Activated CD4-positive, alpha-beta T cell treated with anti-CD3 and anti-CD28 coated beads for 1 hour (primary cell): Measurements from ENCODE around the gene ZMYND8.
"Not testable (repeated sequence)": the region's sequence is repeated elsewhere in the genome, so short reads cannot be mapped to it uniquely, and the experiment has no call there.

Experiments used
- DNase-seq: peaks from one replicate; pipeline ENCODE4 v3.0.0-alpha.2; 2020

The ZMYND8 gene

DNA sequence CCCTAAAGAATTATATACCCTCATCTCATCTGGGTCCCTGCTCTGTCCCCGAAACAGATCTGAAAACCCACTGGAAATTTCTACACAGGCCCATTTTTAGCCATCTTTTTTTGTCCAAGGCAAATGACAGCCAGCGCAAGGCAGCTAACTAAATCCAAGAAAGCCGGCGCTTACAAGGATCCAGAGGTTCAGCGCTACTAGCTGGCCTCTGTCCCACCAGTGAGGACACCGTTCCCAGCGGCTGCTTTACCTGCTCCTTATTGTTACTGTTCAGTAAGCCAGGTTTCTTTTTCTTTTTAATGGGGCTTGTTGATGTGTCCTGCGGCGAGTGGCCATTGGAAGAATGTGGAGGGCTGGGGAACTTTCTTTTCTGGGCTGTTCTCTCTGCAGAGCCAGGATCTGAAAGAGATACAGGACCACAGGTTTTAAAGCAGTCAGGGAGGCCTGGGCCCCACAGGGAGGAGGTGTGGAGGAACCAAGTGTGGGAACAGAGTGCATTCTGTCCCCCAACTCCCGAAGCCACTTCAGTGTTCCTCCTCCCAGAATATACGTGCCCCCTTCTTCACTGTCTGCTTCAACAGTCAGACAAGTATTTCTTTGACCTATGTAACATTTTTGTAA is 46.6 kb downstream of the ZMYND8 start:
- no peak for DNase-seq

DNA sequence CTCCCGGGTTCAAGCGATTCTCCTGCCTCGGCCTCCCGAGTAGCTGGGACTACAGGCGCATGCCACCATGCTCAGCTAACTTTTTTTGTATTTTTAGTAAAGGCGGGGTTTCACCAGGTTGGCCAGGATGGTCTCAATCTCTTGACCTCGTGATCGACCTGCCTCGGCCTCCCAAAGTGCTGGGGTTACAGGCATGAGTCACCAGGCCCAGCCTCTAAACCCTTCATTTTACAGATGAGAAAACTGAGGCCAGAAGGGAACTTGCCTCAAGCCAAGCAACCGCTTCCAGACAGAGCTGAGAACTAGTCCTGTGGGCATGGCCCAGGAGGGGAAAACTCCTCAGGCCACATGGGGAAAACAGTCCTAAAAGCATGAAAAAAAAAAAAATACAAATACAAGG is 47.1 kb downstream of the ZMYND8 start:
- no peak for DNase-seq

DNA sequence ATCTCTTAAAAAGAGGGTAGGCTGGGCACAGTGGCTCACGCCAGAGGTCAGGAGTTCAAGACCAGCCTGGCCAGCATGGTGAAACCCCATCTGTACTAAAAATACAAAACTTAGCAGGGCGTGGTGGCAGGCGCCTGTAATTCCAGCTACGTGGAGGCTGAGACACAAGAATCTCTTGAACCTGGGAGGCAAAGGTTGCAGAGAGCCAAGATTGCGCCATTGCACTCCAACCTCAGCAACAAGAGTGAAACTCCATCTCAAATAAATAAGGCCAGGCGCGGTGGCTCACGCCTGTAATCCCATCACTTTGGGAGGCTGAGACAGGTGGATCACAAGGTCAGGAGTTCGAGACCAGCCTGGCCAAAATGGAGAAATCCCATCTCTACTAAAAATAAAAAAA is 48.9 kb downstream of the ZMYND8 start:
- DNase-seq: not testable (repeated sequence)

DNA sequence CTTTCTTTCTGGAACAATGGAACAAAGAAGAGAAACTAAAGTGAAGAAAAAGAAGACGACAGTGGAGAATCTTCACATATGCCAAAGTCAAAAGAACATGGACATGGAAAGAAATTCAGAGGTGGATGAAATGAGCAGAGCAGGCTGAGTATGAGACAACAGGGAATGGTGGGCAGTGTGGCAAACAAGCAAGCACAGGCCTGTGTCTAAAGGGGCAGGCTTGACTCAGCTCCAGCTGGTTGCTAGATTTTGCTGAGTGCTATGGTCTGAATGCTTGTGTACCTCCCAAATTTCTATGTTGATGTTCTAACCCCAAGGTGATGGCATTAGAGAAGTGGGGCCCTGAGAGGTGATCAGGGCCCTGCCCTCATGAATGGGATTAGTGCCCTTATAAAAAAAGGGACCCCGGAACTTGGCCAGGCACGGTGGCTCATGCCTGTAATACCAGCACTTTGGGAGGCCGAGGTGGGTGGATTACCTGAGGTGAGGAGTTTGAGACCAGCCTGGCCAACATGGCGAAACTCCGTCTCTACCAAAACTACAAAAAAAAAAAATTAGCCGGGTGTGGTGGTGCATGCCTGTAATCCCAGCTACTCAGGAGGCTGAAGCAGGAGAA is 49.6 kb downstream of the ZMYND8 start:
- no peak for DNase-seq

DNA sequence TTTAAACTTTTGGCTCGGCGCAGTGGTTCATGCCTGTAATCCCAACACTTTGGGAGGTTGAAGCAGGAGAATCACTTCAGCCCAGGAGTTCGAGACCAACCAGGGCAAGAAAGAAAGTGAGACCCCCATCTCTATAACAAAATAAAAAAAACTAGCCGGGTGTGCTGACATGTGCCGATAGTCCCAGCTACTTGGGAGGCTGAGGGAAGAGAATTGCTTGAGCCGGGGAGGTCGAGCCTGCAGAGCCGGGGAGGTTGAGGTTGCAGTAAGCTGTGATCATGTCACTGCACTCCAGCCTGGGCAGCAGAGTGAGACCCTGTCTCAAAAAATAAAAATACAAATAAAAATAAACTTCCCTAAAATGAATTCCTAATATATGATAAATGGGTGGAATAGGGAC is 50.4 kb downstream of the ZMYND8 start:
- DNase-seq: no peak

DNA sequence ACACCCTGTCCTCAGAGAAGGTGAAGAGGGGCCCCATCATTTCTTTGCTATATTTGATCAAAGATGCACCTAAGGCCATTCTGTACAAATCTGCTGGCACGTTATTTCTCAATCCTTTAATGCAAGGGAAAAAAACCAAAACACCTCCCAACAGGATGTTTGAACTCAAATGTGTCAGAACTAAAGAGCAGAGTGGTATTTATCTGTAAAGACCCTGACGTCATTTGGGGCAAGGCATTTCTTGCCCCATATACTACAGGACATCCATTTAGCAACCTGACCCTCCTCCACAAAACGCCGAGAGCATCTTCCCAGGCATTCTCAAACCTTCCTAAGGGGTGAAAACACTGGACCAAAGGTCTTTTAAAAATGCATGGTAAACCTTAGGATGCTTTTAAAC is 50.8 kb downstream of the ZMYND8 start:
- DNase-seq: no peak

DNA sequence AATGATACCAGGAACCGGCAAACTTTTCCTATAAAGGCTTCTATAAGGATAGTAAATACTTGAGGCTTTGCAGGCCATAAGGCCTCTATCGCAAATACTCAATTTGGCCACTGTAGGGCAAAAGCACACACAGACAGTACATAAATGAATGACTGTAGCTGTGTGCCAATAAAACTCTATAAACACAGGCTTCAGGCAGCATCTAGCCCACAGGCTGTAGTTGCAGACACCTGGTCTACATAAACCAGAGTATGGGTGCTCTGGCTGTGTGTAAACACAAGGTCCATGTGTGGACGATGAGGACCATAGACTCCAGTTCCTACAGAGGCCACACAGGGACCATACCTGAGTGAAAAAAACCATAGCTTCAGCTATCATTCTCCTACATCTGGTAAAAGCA is 52.2 kb downstream of the ZMYND8 start:
- DNase-seq: no peak

DNA sequence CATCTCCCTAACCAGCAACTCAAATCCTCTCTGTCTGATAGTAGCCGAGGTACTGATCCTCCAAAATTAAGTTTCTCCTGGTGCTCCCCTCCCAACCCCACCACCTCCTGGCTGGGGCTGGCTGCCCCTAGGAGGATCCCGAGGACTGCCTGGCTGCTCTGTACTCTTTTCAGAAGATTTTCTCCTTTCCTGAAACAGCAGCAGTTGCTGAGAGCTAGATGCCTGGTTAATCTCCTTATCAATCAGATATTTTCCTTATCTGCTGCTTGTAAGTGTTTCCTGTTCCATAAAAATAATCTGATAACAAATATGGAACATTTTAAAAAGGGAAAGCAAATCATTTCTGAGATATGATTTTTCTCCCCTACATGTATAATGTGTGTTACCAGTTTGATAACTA is 52.8 kb downstream of the ZMYND8 start:
- DNase-seq: no peak

DNA sequence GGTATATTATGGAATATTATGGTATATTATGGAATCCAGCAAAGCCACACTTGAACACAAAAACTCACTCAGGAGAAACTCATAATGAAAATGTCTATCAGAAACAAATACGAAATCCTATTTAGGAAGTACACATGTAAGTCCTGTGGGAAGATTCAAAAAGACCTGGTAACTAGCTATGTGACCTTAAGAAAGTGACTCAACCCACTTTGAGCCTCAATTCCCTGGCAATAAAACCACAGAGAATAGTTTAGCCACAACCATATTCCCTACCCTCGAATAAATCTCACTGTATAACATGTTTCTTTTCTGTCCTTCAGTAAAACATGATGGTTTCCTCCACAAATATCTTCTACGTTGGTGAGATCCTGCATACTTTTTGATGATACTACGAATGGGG is 56.4 kb downstream of the ZMYND8 start:
- no peak for DNase-seq

DNA sequence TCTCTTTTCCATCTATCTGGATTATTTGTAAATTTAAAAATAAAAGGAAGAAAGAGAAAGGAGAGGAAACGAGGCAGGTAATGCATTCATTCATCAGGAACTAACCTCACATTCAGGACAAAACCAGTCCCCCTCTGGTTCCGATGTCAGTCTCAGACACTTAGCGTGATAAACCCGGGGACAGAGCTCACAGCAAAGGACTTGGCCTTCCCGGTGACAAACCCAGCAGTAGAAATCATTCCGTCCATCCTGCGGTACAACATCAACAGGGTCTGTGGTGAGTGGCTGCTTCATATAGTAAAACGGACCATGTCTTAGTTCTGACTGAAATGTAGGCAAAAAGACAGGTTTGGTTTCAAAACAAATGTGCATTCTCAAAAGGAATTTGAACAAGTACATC is 57.9 kb downstream of the ZMYND8 start:
- DNase-seq: no peak

DNA sequence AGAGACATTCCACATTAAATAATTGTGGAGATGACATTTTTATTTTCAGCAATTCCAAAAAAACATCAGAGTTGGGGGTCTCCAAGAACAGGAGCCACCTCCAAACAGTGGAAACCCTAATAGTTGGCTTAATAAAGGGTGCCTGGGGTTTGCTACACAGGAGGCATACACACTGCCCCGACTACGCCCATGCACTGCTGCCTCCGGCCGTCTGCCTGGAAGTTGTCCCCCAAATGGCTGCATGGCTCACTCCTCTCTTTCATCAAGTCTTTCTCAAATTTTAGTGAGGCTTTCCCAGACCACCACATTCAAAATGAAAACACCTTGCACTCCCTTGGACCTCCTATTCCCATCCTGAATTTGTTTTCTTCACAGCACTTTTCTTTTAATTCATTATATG is 58.8 kb downstream of the ZMYND8 start:
- DNase-seq: no peak

DNA sequence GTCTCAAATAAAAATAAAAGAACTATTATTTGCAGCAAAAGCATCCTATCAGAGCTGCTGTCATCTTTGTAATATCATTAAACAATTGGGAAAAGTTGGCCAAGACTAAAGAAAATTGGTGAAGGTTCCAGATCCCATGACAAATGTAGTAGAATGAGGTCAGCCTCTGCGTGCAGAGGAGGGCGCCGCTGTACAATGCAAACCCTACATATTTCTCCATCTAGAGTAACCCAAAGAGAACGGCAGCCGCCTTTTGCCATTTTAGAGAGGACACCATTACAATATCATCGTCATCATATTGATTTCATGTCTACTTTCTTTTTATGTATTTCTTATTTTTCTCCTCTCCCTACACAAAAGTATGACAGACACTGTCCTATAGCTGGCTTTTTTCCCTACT is 59.5 kb downstream of the ZMYND8 start:
- no peak for DNase-seq

DNA sequence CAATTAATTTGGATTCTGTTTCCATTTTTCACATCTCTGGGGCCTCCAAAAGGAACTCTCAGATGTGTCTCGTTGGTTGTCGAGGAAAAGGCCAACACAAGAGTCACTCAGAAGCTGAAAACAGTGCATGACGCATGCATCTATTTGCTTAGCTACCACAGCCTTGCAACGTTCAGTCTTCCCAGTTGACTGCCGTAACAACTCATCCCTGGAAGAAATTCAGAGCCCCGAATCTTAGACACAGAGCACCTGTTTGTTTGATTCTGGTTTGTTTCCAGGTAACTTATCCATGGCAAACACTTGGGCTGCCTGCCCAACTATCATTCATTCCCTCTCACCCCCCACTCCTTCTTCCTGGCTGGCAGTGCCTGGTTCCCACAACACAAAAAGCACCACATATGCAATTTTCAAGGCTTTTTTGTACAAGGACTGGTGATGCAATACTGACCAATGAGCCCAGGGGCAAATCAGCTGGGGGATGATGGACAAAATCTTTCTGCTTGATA is 60.5 kb downstream of the ZMYND8 start:
- no peak for DNase-seq

DNA sequence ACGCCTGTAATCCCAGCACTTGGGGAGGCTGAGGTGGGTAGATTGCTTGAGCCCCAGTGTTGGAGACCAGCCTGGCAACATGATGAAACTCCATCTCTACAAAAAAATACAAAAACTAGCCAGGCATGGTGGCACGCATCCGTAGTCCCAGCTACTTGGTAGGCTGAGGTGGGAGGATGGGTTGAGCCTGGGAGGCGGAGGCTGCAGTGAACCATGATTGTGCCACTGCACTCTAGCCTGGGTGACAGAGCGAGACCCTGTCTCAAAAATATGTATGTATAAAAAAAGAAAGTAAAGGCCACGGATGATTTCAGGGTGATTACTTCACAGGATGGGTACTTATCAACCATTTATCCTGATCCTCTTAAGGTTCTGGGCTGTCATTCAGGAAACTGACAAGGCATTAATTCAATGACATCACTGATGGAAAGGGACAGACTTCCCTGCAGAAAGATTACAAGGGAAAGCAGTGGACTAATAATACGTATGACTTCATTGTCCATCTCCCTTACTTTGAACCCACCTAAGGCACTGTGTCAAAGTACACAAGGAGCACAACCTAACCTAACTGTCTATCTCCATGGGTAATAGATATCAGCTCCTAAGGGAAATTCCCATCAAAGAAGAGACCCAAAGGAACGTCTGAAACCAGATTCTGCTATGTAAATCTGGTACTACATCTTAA is 61.2 kb downstream of the ZMYND8 start:
- no peak for DNase-seq

DNA sequence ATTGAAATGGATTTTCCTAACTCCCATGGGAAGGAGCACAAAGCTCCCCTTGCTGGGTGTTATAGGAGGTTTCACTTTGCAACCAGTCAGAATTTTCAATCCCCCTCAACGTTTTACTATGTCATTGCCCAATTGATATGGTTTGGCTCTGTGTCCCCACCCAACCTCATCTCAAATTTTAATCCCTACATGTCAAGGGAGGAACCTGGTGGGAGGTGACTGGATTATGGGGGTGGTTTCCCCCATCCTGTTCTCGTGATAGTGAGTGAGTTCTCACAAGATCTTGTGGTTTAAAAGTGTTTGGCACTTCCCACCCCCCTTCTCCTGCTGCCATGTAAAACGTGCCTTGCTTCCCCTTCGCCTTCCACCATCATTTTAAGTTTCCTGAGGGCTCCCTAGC is 62.9 kb downstream of the ZMYND8 start:
- DNase-seq: no peak

DNA sequence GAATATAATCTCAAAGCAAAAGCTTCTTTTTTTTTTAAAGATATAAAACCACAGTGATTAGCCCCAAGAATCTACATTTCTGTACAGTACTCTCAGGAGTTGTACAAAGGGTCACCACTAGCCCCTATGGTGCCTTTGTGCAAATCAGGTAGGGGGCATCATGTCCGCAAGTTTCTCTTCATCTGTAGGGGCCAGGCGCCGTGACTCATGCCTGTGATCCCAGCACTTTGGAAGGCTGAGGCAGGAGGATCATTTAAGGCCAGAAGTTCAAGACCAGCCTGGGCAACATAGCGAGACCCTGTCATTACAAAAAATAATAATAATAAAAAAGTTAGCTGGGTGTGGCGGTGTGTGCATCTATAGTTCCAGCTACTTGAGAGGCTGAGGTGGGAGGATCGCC is 63.9 kb downstream of the ZMYND8 start:
- DNase-seq: no peak

DNA sequence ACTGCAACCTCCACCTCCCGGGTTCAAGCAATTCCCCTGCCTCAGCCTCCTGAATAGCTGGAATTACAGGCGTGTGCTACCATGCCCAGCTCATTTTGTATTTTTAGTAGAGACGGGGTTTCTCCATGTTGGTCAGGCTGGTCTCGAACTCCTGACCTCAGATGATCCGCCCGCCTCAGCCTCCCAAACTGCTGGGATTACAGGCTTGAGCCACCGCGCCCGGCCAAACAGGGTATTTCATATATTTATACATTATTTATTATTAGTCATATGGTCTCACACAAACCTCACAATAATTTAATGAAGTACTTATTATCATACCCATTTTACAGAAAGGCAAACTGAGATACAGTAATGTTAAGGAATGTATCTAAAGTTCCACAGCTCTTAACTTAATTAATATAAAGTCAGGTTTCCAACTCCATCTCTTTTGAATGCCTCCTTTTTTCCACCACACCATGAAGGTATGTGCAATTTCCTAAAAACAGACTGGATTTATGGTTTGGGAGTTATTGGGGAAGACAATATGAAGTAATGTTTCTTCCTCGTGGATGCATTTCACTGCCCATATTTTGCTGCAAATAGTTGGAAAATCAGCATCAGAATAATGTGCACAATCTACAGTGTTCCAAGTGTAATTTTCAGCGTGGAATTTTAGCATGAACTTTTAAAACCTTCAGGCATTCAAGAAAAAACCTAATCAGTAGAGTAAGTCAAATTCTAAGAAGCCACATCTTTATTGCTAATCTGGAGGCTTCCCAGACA is 65.7 kb downstream of the ZMYND8 start:
- DNase-seq: no peak

DNA sequence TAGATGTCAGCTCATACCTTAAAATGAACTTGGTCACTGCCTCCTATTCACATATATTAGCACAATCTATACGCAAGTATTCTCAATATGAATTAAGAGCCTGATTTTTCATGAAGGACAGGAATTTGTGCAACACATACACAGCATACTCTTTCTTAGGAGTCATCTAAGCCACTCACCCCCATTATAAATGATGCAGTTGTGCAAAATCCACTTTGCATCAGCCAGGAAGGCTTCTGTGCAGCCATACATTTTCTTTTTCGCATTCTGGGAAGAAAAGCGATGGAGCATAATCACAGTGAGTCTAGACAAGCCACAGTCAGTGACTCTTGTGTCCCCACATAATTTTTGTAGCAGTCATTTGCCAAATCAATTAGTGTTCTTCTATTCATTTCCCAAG is 66.5 kb downstream of the ZMYND8 start:
- DNase-seq: no peak

DNA sequence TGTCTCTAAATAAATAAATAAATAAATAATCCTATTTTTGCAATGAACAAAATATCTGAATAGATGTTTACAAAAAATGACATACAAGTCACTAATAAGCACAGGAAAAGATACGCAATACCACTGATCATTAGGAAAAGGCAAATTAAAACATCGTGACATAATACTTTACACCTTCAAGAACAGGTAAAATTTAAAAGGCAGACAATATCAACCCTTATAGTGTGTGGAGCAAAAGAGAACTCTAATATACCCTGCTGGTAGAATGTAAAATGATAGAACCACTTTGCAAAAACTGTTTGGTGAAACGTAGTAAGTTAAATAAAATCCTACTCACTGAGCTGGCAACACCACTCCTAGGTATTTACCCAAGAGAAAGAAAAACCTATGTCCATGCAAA is 67.4 kb downstream of the ZMYND8 start:
- DNase-seq: no peak

DNA sequence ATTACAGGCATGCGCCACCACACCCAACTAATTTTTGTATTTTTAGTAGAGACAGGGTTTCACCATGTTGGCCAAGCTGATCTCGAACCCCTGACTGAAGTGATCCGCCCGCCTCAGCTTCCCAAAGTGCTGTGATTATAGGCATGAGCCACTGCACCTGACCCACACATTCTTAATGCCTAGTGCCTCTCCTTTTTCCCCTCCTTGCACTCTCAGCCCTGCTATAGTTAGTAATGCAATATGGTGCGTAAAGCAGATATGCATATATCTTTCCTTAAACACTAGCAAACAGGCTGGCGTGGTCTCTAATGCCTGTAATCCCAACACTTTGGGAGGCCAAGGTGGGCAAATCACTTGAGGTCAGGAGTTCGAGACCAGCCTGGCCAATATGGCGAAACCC is 68.0 kb downstream of the ZMYND8 start:
- not testable (repeated sequence) for DNase-seq

DNA sequence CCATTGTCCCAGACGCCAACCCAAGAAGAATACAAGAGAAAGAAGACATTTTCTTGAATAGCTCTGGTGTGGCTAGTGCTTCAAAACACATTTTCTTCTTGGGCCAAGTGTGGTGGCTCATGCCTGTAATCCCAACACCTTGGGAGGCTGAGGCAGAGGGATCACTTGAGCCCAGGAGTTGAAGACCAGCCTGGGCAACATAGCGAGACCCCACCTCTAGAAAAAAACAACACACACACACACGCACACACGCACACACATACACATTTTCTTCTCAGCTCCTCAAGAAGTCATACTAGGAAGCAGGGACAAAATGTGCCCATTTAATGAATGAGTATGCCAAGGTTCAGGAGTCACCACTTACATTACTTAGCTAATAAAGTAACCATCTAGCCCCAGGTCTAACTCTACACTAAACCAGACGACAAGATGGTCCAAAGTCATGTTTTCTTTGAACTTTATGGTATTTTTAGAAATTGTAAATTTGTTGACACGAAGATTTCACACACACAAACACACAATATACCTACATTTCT is 68.8 kb downstream of the ZMYND8 start:
- DNase-seq: no peak

DNA sequence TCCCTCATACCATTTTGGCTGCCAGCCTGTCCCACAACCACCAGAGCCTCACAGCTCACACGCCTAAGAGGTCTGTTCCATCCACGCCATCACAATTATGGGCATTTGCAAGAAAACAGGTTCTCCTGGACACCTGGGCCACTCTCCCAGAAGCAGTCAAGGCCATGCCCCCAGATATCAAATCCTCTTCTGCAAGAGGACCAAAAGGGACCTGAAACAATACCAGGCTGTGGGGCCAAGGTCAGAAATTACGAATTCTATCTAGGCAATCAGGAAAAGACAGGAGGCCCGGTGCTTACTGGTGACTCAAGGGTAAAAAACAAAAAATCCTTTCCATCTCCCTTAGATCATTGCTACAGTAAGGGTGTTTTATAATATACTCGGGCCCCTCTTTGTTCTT is 69.8 kb downstream of the ZMYND8 start:
- DNase-seq: no peak

DNA sequence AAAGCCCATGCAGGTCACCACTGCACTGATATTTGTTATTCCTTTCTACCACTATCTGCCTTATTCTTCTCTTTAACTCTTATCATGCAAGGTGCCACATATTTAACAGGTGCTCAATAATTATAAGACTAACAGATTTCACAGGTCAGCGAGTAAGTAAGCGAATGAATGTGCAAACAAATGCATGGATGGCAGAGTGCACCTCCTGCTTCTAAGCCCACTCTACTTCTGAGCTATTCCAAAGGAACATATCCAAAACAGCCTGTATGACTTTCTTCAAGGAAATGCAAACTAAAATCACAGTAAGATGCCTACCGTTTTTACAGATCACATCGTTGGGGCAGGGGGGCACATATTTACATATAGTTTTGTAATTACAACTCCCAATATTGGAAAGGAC is 71.3 kb downstream of the ZMYND8 start:
- no peak for DNase-seq

DNA sequence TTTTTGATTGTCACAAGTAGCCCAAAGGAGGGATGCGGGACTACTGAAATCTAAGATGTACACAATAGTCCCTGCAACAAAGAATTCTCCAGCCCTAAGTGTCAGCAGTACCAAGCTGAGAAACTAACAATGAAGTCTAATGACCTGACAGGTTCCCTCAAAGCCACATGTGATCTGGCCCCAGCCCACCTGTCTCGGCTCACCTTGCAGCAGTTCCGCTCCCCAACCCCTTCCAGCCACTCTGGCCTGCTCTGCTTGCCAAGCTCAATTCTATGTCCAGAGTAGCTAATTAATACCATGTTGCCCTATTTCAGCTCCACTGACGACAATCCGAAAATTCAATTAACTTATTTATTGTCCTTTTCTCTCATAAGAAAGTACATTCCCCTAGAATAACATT is 72.1 kb downstream of the ZMYND8 start:
- no peak for DNase-seq
